ENCODE measurements around the gene CPSF4.

- TF ChIP-seq CTCF (IDR thresholded peaks at IDR 0.05) (no peak), POLR2AphosphoS5 (IDR thresholded peaks at IDR 0.05) (no peak), POLR2A (IDR thresholded peaks at IDR 0.05) (no peak)
These were observed 42.1 kb upstream of the CPSF4 start for GRCh38 chr7:99396418-99397296.
